GM23338 (cell line): ENCODE data around the gene MLANA. TPM values are rescaled to one million over a fixed set of nuclear protein-coding genes. Genes with fewer than 3 reads are reported as not detected.

Source experiments
- ATAC-seq: fragments of 200-7000 bp; cut with Tn5 transposase; 3 replicates; pipeline ENCODE4 v1.9.1; 2020
- DNase-seq: peaks from one replicate; pipeline ENCODE4 v3.0.0-alpha.2; 2015; ENCODE audit warnings: low spot score
- H2AFZ ChIP-seq: fragments of 200-600 bp; sonication (generic); 2 replicates; pipeline ENCODE4 v1.8.0; 2016; ENCODE audit warnings: antibody characterized with exemption, mild to moderate bottlenecking, moderate library complexity
- H3F3A ChIP-seq: fragments of 200-600 bp; sonication (generic); replicated peaks from 2 replicates; pipeline ENCODE4 v1.8.0; 2017; ENCODE audit warnings: antibody characterized with exemption, mixed run types, low read depth
- H3K27ac ChIP-seq: fragments of 200-600 bp; sonication (generic); 2 replicates; pipeline ENCODE4 v1.6.1; 2016; ENCODE audit warnings: low read depth
- H3K27me3 ChIP-seq: fragments of 200-600 bp; sonication (generic); 2 replicates; pipeline ENCODE4 v1.8.0; 2016; ENCODE audit warnings: mild to moderate bottlenecking, mixed run types, moderate library complexity; ENCODE audit not compliant: insufficient read depth
- H3K36me3 ChIP-seq: fragments of 200-600 bp; sonication (generic); 2 replicates; pipeline ENCODE4 v1.8.0; 2016; ENCODE audit warnings: mild to moderate bottlenecking; ENCODE audit not compliant: insufficient read depth
- H3K4me1 ChIP-seq: fragments of 200-600 bp; sonication (generic); 2 replicates; pipeline ENCODE4 v1.8.0; 2016; ENCODE audit warnings: mild to moderate bottlenecking, moderate library complexity; ENCODE audit not compliant: insufficient read depth
- H3K4me2 ChIP-seq: fragments of 200-600 bp; sonication (generic); 2 replicates; pipeline ENCODE4 v1.7.1; 2017; ENCODE audit warnings: mixed run types
- H3K4me3 ChIP-seq: fragments of 200-600 bp; sonication (generic); 2 replicates; pipeline ENCODE4 v1.6.1; 2016; ENCODE audit warnings: mixed run types
- H3K79me2 ChIP-seq: fragments of 200-600 bp; sonication (generic); replicated peaks from 2 replicates; pipeline ENCODE4 v1.8.0; 2017; ENCODE audit warnings: mild to moderate bottlenecking; ENCODE audit not compliant: insufficient read depth
- H3K9me2 ChIP-seq: fragments of 200-600 bp; sonication (generic); 2 replicates; pipeline ENCODE4 v1.8.0; 2017; ENCODE audit not compliant: insufficient read depth
- H4K20me1 ChIP-seq: fragments of 200-600 bp; sonication (generic); replicated peaks from 2 replicates; pipeline ENCODE4 v1.8.0; 2017; ENCODE audit warnings: mild to moderate bottlenecking; ENCODE audit not compliant: insufficient read depth
- H3K27ac Mint-ChIP-seq: 2 replicates; pipeline ENCODE4 v1.8.0; 2020; ENCODE audit warnings: inconsistent platforms, mild to moderate bottlenecking, moderate library complexity, mixed read lengths
- H3K27me3 Mint-ChIP-seq: 3 replicates; pipeline ENCODE4 v1.8.0; 2022; ENCODE audit warnings: low read depth, mild to moderate bottlenecking, moderate library complexity, mixed read lengths, inconsistent platforms; ENCODE audit not compliant: insufficient read depth, poor library complexity
- H3K36me3 Mint-ChIP-seq: 3 replicates; pipeline ENCODE4 v1.8.0; 2021; ENCODE audit warnings: low read depth, mild to moderate bottlenecking, inconsistent platforms, moderate library complexity, mixed read lengths
- H3K4me1 Mint-ChIP-seq: 3 replicates; pipeline ENCODE4 v1.8.0; 2020; ENCODE audit warnings: mild to moderate bottlenecking, inconsistent platforms, mixed read lengths
- H3K4me3 Mint-ChIP-seq: 3 replicates; pipeline ENCODE4 v1.8.0; 2021; ENCODE audit warnings: moderate library complexity, mild to moderate bottlenecking, inconsistent platforms, mixed read lengths
- H3K9me3 Mint-ChIP-seq: 3 replicates; pipeline ENCODE4 v1.8.0; 2020; ENCODE audit warnings: moderate library complexity, mild to moderate bottlenecking, inconsistent platforms, mixed read lengths
- CTCF ChIP-seq, 2 experiments: fragments of 200-600 bp in 1 of 2; sonication (generic) in 1 of 2; conservative IDR thresholded peaks; 2 replicates each; pipeline versions ENCODE4 v1.5.1 to v1.6.1; 2016 to 2017; ENCODE audit warnings: antibody characterized with exemption in 2 of 2, low read depth in 2 of 2, mild to moderate bottlenecking in 2 of 2, moderate library complexity in 1 of 2
- ETS1 ChIP-seq: IDR thresholded peaks from 2 replicates; pipeline ENCODE4 v1.6.1; 2016; ENCODE audit warnings: antibody characterized with exemption
- EZH2 ChIP-seq: fragments of 200-600 bp; sonication (generic); IDR thresholded peaks from one replicate; pipeline ENCODE4 v1.8.0; 2017; ENCODE audit warnings: antibody characterized with exemption, mild to moderate bottlenecking, low read depth; ENCODE audit not compliant: unreplicated experiment
- EZH2phosphoT487 ChIP-seq: fragments of 200-600 bp; sonication (generic); IDR thresholded peaks from one replicate; pipeline ENCODE4 v1.8.1; 2018; ENCODE audit warnings: antibody characterized with exemption; ENCODE audit not compliant: unreplicated experiment
- JUNB ChIP-seq: IDR thresholded peaks from one replicate; pipeline ENCODE4 v1.6.1; 2016; ENCODE audit warnings: antibody characterized with exemption; ENCODE audit not compliant: unreplicated experiment
- POLR2AphosphoS5 ChIP-seq: IDR thresholded peaks from 2 replicates; pipeline ENCODE4 v1.6.1; 2016; ENCODE audit warnings: antibody characterized with exemption, low read depth
- REST ChIP-seq: IDR thresholded peaks from one replicate; pipeline ENCODE4 v1.6.1; 2018; ENCODE audit warnings: antibody characterized with exemption; ENCODE audit not compliant: unreplicated experiment
- STAT1 ChIP-seq: IDR thresholded peaks from one replicate; pipeline ENCODE4 v1.6.1; 2016; ENCODE audit warnings: antibody characterized with exemption; ENCODE audit not compliant: unreplicated experiment
- ZNF114 ChIP-seq: fragments of 250-450 bp; sonication (Bioruptor Pico); IDR thresholded peaks from 2 replicates; pipeline ENCODE4 v1.5.0; 2020; ENCODE audit warnings: mild to moderate bottlenecking, moderate library complexity
- ZNF331 ChIP-seq: fragments of 250-450 bp; sonication (Bioruptor Pico); IDR thresholded peaks from 2 replicates; pipeline ENCODE4 v1.5.0; 2020; ENCODE audit warnings: low read depth, mild to moderate bottlenecking, moderate library complexity
- polyA plus RNA-seq: library from polyadenylated mRNA; unstranded; fragments of >200 nt; fragmentation: Nextera tagmentation; extraction: Ambion mirVana; gene quantifications from 2 replicates; pipeline ENCODE4 v1.2.1, GENCODE V29; 2016
- total RNA-seq: library from RNA; depleted of rRNA; stranded (reverse); fragments of >200 nt; shearing (Covaris generic); gene quantifications from 2 replicates; pipeline ENCODE4 v1.2.3, GENCODE V29; 2014; rRNA removed

MLANA gene
- total and polyA plus RNA-seq, 2 experiments from 2014 or later: not detected

- Histone ChIP-seq H4K20me1 (no peaks in the 10 kb centered on the region), H3K4me1 (no peaks in the 10 kb centered on the region), H3K27me3 (no peaks in the 10 kb centered on the region), H3K36me3 (no peaks in the 10 kb centered on the region), H3K4me2 (no peak overlapping the region), H3K79me2 (0 out of 2 replicates have a peak, but pooled peaks cover 7% of the 10 kb centered on the region), H3K4me3 (no peak overlapping the region), H3F3A (no peaks in the 10 kb centered on the region), H3K9me2 (no peaks in the 10 kb centered on the region), H2AFZ (no peak overlapping the region), H3K27ac (no peak overlapping the region)
- H3K9me3 Mint-ChIP-seq: no peaks in the 10 kb centered on the region
- no peak for DNase-seq
- no peaks in the 10 kb centered on the region for H3K27me3 Mint-ChIP-seq
- H3K4me1 Mint-ChIP-seq: peaks cover 5% of the 10 kb centered on the region; the same call in 2 of the 3 replicates
- ATAC-seq: no peak
- H3K4me3 Mint-ChIP-seq: no peak overlapping the region
- H3K27ac Mint-ChIP-seq: no peak overlapping the region
- no peak for TF ChIP-seq POLR2AphosphoS5
- no peak for TF ChIP-seq EZH2phosphoT487
- no peak for TF ChIP-seq ZNF331 (CRISPR knock-in tag)
- no peak for TF ChIP-seq EZH2
- TF ChIP-seq REST: no peak
- no peaks in the 10 kb centered on the region for H3K36me3 Mint-ChIP-seq
Measured at GRCh38 chr9:5957166-5957565, 66.5 kb downstream of the MLANA start.

GRCh38 chr9:5958273-5958672, 67.6 kb downstream of the MLANA start:
- no peaks in the 10 kb centered on the region for H3F3A ChIP-seq
- peaks cover 5% of the 10 kb centered on the region; the same call in 2 of the 3 replicates for H3K4me1 Mint-ChIP-seq
- no peak overlapping the region; the same call in 1 of the 2 replicates for H3K27ac Mint-ChIP-seq
- H3K79me2 ChIP-seq: 0 out of 2 replicates have a peak, but pooled peaks cover 7% of the 10 kb centered on the region
- H3K4me3 ChIP-seq: no peak overlapping the region
- no peaks in the 10 kb centered on the region for H3K36me3 Mint-ChIP-seq
- H3K27ac ChIP-seq: no peak overlapping the region
- DNase-seq: no peak
- no peaks in the 10 kb centered on the region for H3K4me1 ChIP-seq
- H2AFZ ChIP-seq: no peak overlapping the region
- ATAC-seq: peak; percentile 37; the same call in 1 of the 3 replicates
- H3K27me3 Mint-ChIP-seq: no peaks in the 10 kb centered on the region
- H3K27me3 ChIP-seq: no peaks in the 10 kb centered on the region
- no peaks in the 10 kb centered on the region for H3K9me3 Mint-ChIP-seq
- no peaks in the 10 kb centered on the region for H4K20me1 ChIP-seq
- no peaks in the 10 kb centered on the region for H3K36me3 ChIP-seq
- H3K9me2 ChIP-seq: no peaks in the 10 kb centered on the region
- no peak overlapping the region for H3K4me2 ChIP-seq
- H3K4me3 Mint-ChIP-seq: no peak overlapping the region
- no peak for TF ChIP-seq JUNB
- no peak for TF ChIP-seq CTCF (conservative IDR thresholded peaks at IDR 0.05; ENCODE audit: low read depth in 2 of 2)
- TF ChIP-seq ETS1: no peak
- TF ChIP-seq STAT1: no peak
- no peak for TF ChIP-seq ZNF331 (CRISPR knock-in tag)
- no peak for TF ChIP-seq POLR2AphosphoS5
- TF ChIP-seq ZNF114 (CRISPR knock-in tag): no peak

Other genes starting within 250 kb of the MLANA start
- gene ERMP1, start 57.8 kb upstream of the MLANA start, total RNA-seq: 18.4 and 23.4 TPM in 2 replicates
- 5.0 and 5.3 TPM in 2 replicates for gene ERMP1, start 57.8 kb upstream of the MLANA start, polyA plus RNA-seq
- gene RANBP6, start 124.7 kb downstream of the MLANA start, total RNA-seq: 23.6 and 26.4 TPM in 2 replicates
- gene RANBP6, start 124.7 kb downstream of the MLANA start, polyA plus RNA-seq: 6.6 and 9.4 TPM in 2 replicates